ENCODE measurements around the gene TNFRSF8.
"Not testable (repeated sequence)": the region's sequence is repeated elsewhere in the genome, so short reads cannot be mapped to it uniquely, and the experiment has no call there.

The TNFRSF8 gene

GRCh38 chr1:12039164-12039525, 24.0 kb upstream of the TNFRSF8 start:
- no peak for DNase-seq

GRCh38 chr1:12039824-12040456, 23.2 kb upstream of the TNFRSF8 start:
- not testable (repeated sequence) for DNase-seq

GRCh38 chr1:12040457-12041051, 22.5 kb upstream of the TNFRSF8 start:
- DNase-seq = peak; percentile 17 to 83 (median 49)

- peak in 1 of 3 experiments; percentile 3 for DNase-seq
These were observed 18.8 kb upstream of the TNFRSF8 start for GRCh38 chr1:12044187-12044877.

- DNase-seq = no peak
These were observed 16.4 kb upstream of the TNFRSF8 start for GRCh38 chr1:12046749-12047119.

- no peak for DNase-seq
These were observed 15.8 kb upstream of the TNFRSF8 start for GRCh38 chr1:12047120-12047876.

GRCh38 chr1:12048372-12048771, 14.7 kb upstream of the TNFRSF8 start:
- no peak for DNase-seq

- DNase-seq = peak in 2 of 3 experiments; percentile 23 to 71
These were observed 13.5 kb upstream of the TNFRSF8 start for GRCh38 chr1:12049616-12050015.

- DNase-seq = no peak
These were observed 11.7 kb upstream of the TNFRSF8 start for GRCh38 chr1:12051361-12051760.

- DNase-seq = no peak
These were observed 11.0 kb upstream of the TNFRSF8 start for GRCh38 chr1:12052008-12052573.

- DNase-seq = no peak
These were observed 10.0 kb upstream of the TNFRSF8 start for GRCh38 chr1:12052997-12053686.

GRCh38 chr1:12053752-12054548, 9.2 kb upstream of the TNFRSF8 start:
- no peak for DNase-seq

GRCh38 chr1:12055259-12055658, 7.8 kb upstream of the TNFRSF8 start:
- DNase-seq = no peak

GRCh38 chr1:12056331-12056841, 6.7 kb upstream of the TNFRSF8 start:
- DNase-seq = no peak

- no peak for DNase-seq
These were observed 5.7 kb upstream of the TNFRSF8 start for GRCh38 chr1:12057382-12057781.

- no peak for DNase-seq
These were observed 5.0 kb upstream of the TNFRSF8 start for GRCh38 chr1:12057940-12058687.

- DNase-seq = no peak
These were observed 3.9 kb upstream of the TNFRSF8 start for GRCh38 chr1:12059226-12059625.

GRCh38 chr1:12059722-12060464, 3.2 kb upstream of the TNFRSF8 start:
- DNase-seq = no peak

GRCh38 chr1:12060500-12060899, 2.6 kb upstream of the TNFRSF8 start:
- DNase-seq = no peak
